Mesenchymal stem cell (in vitro differentiated cells and primary cell): ENCODE results near the gene CEP192.

Experiments
- DNase-seq: peaks from one replicate; pipeline ENCODE4 v3.0.0-alpha.2; 2013
- H2AFZ ChIP-seq: one replicate; pipeline ENCODE4 v1.6.1; 2013; ENCODE audit warnings: low read depth, mild to moderate bottlenecking, control low read depth, inconsistent platforms, low read length, moderate library complexity
- H2AK5ac ChIP-seq: 2 replicates; pipeline ENCODE4 v1.6.1; 2013; ENCODE audit warnings: low read length, moderate library complexity, mild to moderate bottlenecking, inconsistent platforms; ENCODE audit not compliant: severe bottlenecking
- H2BK120ac ChIP-seq: one replicate; pipeline ENCODE4 v1.6.1; 2013; ENCODE audit warnings: low read depth, mild to moderate bottlenecking, inconsistent platforms, low read length, moderate library complexity
- H2BK12ac ChIP-seq, 2 experiments: one replicate each; pipeline ENCODE4 v1.6.1; 2013; ENCODE audit warnings: inconsistent platforms in 2 of 2, low read length in 2 of 2, mild to moderate bottlenecking in 2 of 2, moderate library complexity in 2 of 2, control low read depth in 1 of 2
- H2BK15ac ChIP-seq: one replicate; pipeline ENCODE4 v1.6.1; 2013; ENCODE audit warnings: mild to moderate bottlenecking, low read depth, inconsistent platforms; ENCODE audit not compliant: poor library complexity, severe bottlenecking
- H2BK5ac ChIP-seq: 2 replicates; pipeline ENCODE4 v1.6.1; 2013; ENCODE audit warnings: low read depth, mild to moderate bottlenecking, low read length, control low read depth, inconsistent platforms; ENCODE audit not compliant: poor library complexity, severe bottlenecking
- H3K14ac ChIP-seq, 2 experiments: one replicate each; pipeline ENCODE4 v1.6.1; 2013; ENCODE audit warnings: inconsistent platforms in 2 of 2, low read length in 2 of 2, control low read depth in 1 of 2, mild to moderate bottlenecking in 1 of 2, moderate library complexity in 1 of 2
- H3K18ac ChIP-seq, 2 experiments: one replicate each; pipeline ENCODE4 v1.6.1; 2013; ENCODE audit warnings: inconsistent platforms in 2 of 2, low read length in 2 of 2, control low read depth in 1 of 2, low read depth in 1 of 2, mild to moderate bottlenecking in 1 of 2
- H3K23ac ChIP-seq, 2 experiments: one replicate each; pipeline ENCODE4 v1.6.1; 2013; ENCODE audit warnings: inconsistent platforms in 2 of 2, low read length in 2 of 2, mild to moderate bottlenecking in 2 of 2, moderate library complexity in 2 of 2, control low read depth in 1 of 2
- H3K27ac ChIP-seq: 2 replicates; pipeline ENCODE4 v1.5.1; 2013; ENCODE audit warnings: mild to moderate bottlenecking, moderate library complexity, low read length, control low read depth, inconsistent platforms; ENCODE audit not compliant: poor library complexity, severe bottlenecking
- H3K27me3 ChIP-seq, 2 experiments: 2 replicates each; pipeline versions ENCODE4 v1.6.1 to v1.7.0; 2013; ENCODE audit warnings: low read length in 2 of 2, mild to moderate bottlenecking in 2 of 2, moderate library complexity in 2 of 2, control low read depth in 1 of 2, inconsistent platforms in 1 of 2; ENCODE audit not compliant: control insufficient read depth in 1 of 2, insufficient read depth in 1 of 2
- H3K36me3 ChIP-seq, 2 experiments: 2 replicates each; pipeline versions ENCODE4 v1.6.1 to v1.7.0; 2013; ENCODE audit warnings: low read length in 2 of 2, control low read depth in 1 of 2, inconsistent platforms in 1 of 2, low read depth in 1 of 2, mild to moderate bottlenecking in 1 of 2; ENCODE audit not compliant: insufficient read depth in 2 of 2, control insufficient read depth in 1 of 2
- H3K4ac ChIP-seq, 2 experiments: one replicate each; pipeline ENCODE4 v1.6.1; 2013; ENCODE audit warnings: inconsistent platforms in 2 of 2, low read length in 2 of 2, mild to moderate bottlenecking in 2 of 2, moderate library complexity in 2 of 2, control low read depth in 1 of 2, low read depth in 1 of 2
- H3K4me1 ChIP-seq: 2 replicates; pipeline ENCODE4 v1.6.1; 2013; ENCODE audit warnings: low read depth, low read length, control low read depth; ENCODE audit not compliant: control insufficient read depth, insufficient read depth
- H3K4me2 ChIP-seq: 2 replicates; pipeline ENCODE4 v1.6.1; 2013; ENCODE audit warnings: low read length, mild to moderate bottlenecking, inconsistent platforms; ENCODE audit not compliant: poor library complexity, severe bottlenecking
- H3K4me3 ChIP-seq, 2 experiments: 2 replicates each; pipeline versions ENCODE4 v1.5.1 to v1.7.0; 2013; ENCODE audit warnings: low read length in 2 of 2, mild to moderate bottlenecking in 2 of 2, control low read depth in 1 of 2, low read depth in 1 of 2; ENCODE audit not compliant: insufficient read depth in 1 of 2
- H3K79me1 ChIP-seq: replicated peaks from 2 replicates; pipeline ENCODE4 v1.6.1; 2013; ENCODE audit warnings: mild to moderate bottlenecking, control low read depth, low read length, inconsistent platforms; ENCODE audit not compliant: poor library complexity, severe bottlenecking
- H3K9ac ChIP-seq: 2 replicates; pipeline ENCODE4 v1.7.0; 2013; ENCODE audit warnings: mild to moderate bottlenecking, low read length, moderate library complexity
- H3K9me3 ChIP-seq: 2 replicates; pipeline ENCODE4 v1.7.0; 2013; ENCODE audit warnings: mild to moderate bottlenecking, low read length; ENCODE audit not compliant: control insufficient read depth
- H4K8ac ChIP-seq: one replicate; pipeline ENCODE4 v1.6.1; 2013; ENCODE audit warnings: inconsistent platforms, mild to moderate bottlenecking, low read length, moderate library complexity
- H4K91ac ChIP-seq: one replicate; pipeline ENCODE4 v1.6.1; 2013; ENCODE audit warnings: mild to moderate bottlenecking, low read length, inconsistent platforms
- WGBS: methylation state at CpG from one replicate; pipeline ENCODE4 v1.1.7; 2013; ENCODE audit warnings: mixed read lengths; 5-methylcytosine and 5-hydroxymethylcytosine counted together

Gene CEP192

DNA sequence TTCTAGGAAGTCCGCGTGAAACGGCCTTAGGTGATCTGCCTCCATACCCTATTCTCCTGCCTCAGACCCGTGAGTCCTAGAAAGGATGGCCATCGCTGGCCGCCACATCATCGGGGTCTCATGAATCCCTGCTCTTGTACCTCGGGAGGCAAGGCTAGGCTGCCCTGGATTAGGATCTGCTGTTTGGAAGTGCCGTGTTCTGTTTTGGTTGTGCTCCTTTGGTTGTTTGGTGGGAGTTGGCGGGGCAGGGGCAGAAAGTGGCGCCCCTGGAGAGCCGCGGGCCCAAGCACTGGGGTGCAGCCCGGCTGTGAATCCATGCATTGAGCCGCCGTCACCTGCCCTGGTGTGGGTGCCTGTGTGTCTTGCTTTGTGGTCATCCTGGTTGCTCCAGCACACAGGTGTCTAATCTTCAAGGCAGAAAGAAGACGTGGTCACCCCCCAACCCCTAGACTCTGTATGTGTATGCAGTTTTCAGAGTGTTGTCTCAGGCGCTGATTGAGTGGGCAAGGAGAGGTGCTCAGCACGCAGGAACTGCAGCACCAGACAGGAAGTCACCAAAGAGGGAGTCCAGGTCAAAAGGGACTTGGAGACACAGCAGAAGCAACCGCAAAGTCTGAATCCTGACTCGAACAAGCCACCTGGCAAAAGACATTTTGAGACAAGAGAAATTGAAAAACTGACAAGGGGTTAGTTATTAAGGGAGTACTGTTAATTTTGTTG, 147.4 kb downstream of the CEP192 start:
- no peak overlapping the region for H3K4me2 ChIP-seq
- 94% methylated on average over 21 of the region's 21 CpGs for WGBS

DNA sequence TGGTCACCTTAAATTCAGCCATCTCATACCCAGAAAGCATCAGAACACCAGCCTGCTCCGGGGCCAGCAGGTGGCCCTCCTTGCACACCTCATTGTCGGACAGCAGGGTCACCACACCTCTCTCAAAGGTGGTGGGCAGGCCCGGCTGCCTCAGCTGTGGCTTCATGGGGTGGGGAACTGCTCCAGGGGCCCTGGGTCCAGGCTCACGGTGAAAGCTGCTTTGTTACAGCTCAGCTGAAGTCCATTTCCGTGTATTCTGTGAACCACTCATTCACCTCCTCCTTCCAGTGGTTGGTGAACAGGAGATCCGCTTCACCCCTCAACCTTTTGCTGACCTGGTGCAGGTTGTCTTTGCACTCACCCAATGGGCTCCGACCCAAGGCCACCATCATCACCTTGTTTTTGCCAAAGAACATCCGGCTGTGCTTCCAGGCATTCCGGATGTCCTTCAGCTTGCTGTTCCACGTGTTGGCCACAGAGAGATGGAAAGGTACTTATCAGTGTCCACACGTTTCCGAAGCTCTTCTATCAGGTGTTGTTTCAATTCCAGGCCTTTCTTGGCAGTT, 148.8 kb downstream of the CEP192 start:
- 88% methylated on average over 12 of the region's 12 CpGs for WGBS
- no peak overlapping the region for H3K4me2 ChIP-seq
- no peak overlapping the region for H2AFZ ChIP-seq
- H3K27me3 ChIP-seq, result no peaks in the 10 kb centered on the region
- H2BK15ac ChIP-seq, result no peak overlapping the region
- no peak overlapping the region for H2BK120ac ChIP-seq
- no peak overlapping the region for H3K4me3 ChIP-seq
- H2BK12ac ChIP-seq, result no peak overlapping the region
- no peak overlapping the region for H4K91ac ChIP-seq
- H4K8ac ChIP-seq, result no peak overlapping the region
- peaks cover 16% of the 10 kb centered on the region for H3K9me3 ChIP-seq
- H3K79me1 ChIP-seq, result no peaks in the 10 kb centered on the region
- no peak overlapping the region for H3K14ac ChIP-seq
- no peak overlapping the region for H3K9ac ChIP-seq
- peaks cover 5% of the 10 kb centered on the region for H3K4me1 ChIP-seq
- no peak overlapping the region for H3K18ac ChIP-seq
- no peak overlapping the region for H3K23ac ChIP-seq
- H3K36me3 ChIP-seq, result peaks cover 0 to 7% of the 10 kb centered on the region in 2 experiments
- H3K4ac ChIP-seq, result no peak overlapping the region
- H2AK5ac ChIP-seq, result no peak overlapping the region
- no peak overlapping the region for H2BK5ac ChIP-seq
- DNase-seq, result no peak
- no peak overlapping the region for H3K27ac ChIP-seq

More for the DNA sequence above, 147.4 kb downstream of the CEP192 start:
- H3K27me3 ChIP-seq, result no peaks in the 10 kb centered on the region
- no peak overlapping the region for H2AK5ac ChIP-seq
- no peak overlapping the region for H3K4ac ChIP-seq
- peak overlapping the region in 1 of 2 experiments; percentile 83 for H3K4me3 ChIP-seq
- no peaks in the 10 kb centered on the region for H3K79me1 ChIP-seq
- no peak overlapping the region for H4K91ac ChIP-seq
- peak overlapping the region; percentile 90 for H3K9ac ChIP-seq
- H3K4me1 ChIP-seq, result peaks cover 5% of the 10 kb centered on the region
- H3K27ac ChIP-seq, result no peak overlapping the region
- no peak overlapping the region for H4K8ac ChIP-seq
- H3K36me3 ChIP-seq, result peaks cover 0 to 7% of the 10 kb centered on the region in 2 experiments
- H2BK5ac ChIP-seq, result no peak overlapping the region
- no peak overlapping the region for H2BK120ac ChIP-seq
- no peak overlapping the region for H3K14ac ChIP-seq
- peaks cover 2% of the 10 kb centered on the region for H3K9me3 ChIP-seq
- H3K23ac ChIP-seq, result no peak overlapping the region
- no peak overlapping the region for H2BK15ac ChIP-seq
- H3K18ac ChIP-seq, result no peak overlapping the region
- H2BK12ac ChIP-seq, result no peak overlapping the region
- DNase-seq, result no peak
- H2AFZ ChIP-seq, result no peak overlapping the region

DNA sequence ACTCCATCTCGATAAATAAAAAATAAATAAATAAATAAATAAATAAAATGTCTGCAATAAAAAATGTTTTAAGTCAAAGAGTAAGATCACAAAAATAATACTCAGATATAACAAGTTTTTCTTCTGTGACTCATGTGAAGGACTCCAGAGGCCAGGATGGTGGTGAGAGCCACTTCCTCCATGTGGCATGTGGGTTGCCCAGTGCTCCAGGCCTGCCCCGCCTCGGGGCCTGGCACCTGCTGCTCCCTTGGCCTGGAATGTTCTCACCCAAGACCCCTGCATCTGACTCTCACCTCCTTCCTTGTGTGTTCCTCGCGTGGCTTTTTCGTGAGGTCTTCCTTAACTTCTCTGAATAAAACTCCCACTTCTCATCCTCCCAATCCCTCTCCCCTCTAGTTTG, 150.0 kb downstream of the CEP192 start:
- Histone ChIP-seq H3K27ac (no peak overlapping the region), H2BK15ac (no peak overlapping the region), H4K91ac (no peak overlapping the region), H3K18ac (no peak overlapping the region), H3K14ac (no peak overlapping the region), H3K4me3 (no peak overlapping the region), H3K23ac (no peak overlapping the region), H3K4me1 (peaks cover 7% of the 10 kb centered on the region), H3K79me1 (no peaks in the 10 kb centered on the region), H4K8ac (no peak overlapping the region), H3K36me3 (peaks cover 0 to 7% of the 10 kb centered on the region in 2 experiments), H2BK12ac (no peak overlapping the region), H3K9ac (no peak overlapping the region), H2BK5ac (no peak overlapping the region), H3K4me2 (no peak overlapping the region), H2AK5ac (no peak overlapping the region), H2AFZ (no peak overlapping the region), H3K4ac (no peak overlapping the region), H3K9me3 (peaks cover 19% of the 10 kb centered on the region), H2BK120ac (no peak overlapping the region), H3K27me3 (no peaks in the 10 kb centered on the region)
- DNase-seq, result no peak
- over 99% methylated on average over 5 of the region's 6 CpGs for WGBS

DNA sequence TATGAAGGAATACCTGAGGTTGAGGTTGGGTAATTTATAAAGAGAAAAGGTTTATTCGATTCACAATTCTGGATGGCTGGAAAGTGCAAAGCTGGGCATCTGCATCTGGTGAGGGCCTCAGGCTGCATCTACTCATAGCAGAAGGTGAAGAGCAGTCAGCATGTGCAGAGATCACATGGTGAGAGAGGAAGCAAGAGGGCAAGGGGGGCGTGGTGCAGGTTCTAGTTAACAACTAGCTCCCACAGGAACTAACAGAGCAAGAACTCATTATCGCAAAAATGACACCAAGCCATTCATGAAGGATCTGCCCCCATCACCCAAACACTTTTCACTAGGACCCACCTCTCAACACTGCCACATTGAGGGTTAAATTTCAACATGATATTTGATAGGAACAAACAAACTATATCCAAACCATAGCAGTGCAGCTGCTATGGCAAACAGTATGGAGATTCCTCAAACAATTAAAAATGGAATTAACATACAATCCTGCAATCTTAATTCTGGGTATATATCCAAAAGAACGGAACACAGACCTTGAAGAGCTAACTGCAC, 154.6 kb downstream of the CEP192 start:
- H2BK120ac ChIP-seq, result no peak overlapping the region
- H3K4me2 ChIP-seq, result no peak overlapping the region
- peaks cover 19% of the 10 kb centered on the region for H3K9me3 ChIP-seq
- peak overlapping the region; percentile 62 for H2AK5ac ChIP-seq
- H3K23ac ChIP-seq, result no peak overlapping the region
- H2BK12ac ChIP-seq, result no peak overlapping the region
- no peaks in the 10 kb centered on the region for H3K36me3 ChIP-seq
- H3K9ac ChIP-seq, result no peak overlapping the region
- no peak overlapping the region for H2AFZ ChIP-seq
- no peak for DNase-seq
- H3K79me1 ChIP-seq, result no peaks in the 10 kb centered on the region
- H4K91ac ChIP-seq, result no peak overlapping the region
- no peak overlapping the region for H4K8ac ChIP-seq
- no peak overlapping the region for H3K18ac ChIP-seq
- H3K4ac ChIP-seq, result no peak overlapping the region
- 86% methylated on average over 3 of the region's 4 CpGs for WGBS
- H3K4me3 ChIP-seq, result no peak overlapping the region
- no peak overlapping the region for H2BK15ac ChIP-seq
- peaks cover 3% of the 10 kb centered on the region for H3K4me1 ChIP-seq
- no peak overlapping the region for H3K14ac ChIP-seq
- no peaks in the 10 kb centered on the region for H3K27me3 ChIP-seq
- H2BK5ac ChIP-seq, result no peak overlapping the region
- H3K27ac ChIP-seq, result no peak overlapping the region
